Epithelial cell of esophagus (primary cell): ENCODE measurements around the gene LPP.

ENCODE experiments used
- DNase-seq: peaks from one replicate; pipeline ENCODE4 v3.0.0; 2010; ENCODE audit warnings: low read depth
- H3K4me3 ChIP-seq: 2 replicates; pipeline ENCODE4 v1.5.1; 2011; ENCODE audit warnings: mild to moderate bottlenecking, low read length, control low read depth
- CTCF ChIP-seq: IDR thresholded peaks from 2 replicates; pipeline ENCODE4 v1.5.1; 2011; ENCODE audit warnings: low read depth, mild to moderate bottlenecking, low read length, control low read depth, inconsistent platforms; ENCODE audit not compliant: insufficient read depth; ENCODE audit errors: missing control alignments

Gene LPP

GRCh38 chr3:188936597-188937107 is 782.7 kb downstream of the LPP start:
- TF ChIP-seq CTCF, result no peak
- no peak overlapping the region for H3K4me3 ChIP-seq
- DNase-seq, result peak; percentile 44

- no peak for DNase-seq
- no peak overlapping the region for H3K4me3 ChIP-seq
- no peak for TF ChIP-seq CTCF
Observed at GRCh38 chr3:188937389-188937788, 783.4 kb downstream of the LPP start.

- no peak for DNase-seq
- TF ChIP-seq CTCF, result no peak
- no peak overlapping the region for H3K4me3 ChIP-seq
Observed at GRCh38 chr3:188938999-188939398, 785.0 kb downstream of the LPP start.

- TF ChIP-seq CTCF, result no peak
Observed at GRCh38 chr3:188939814-188940572, 786.0 kb downstream of the LPP start.

More at GRCh38 chr3:188939814-188940572, 786.0 kb downstream of the LPP start:
- H3K4me3 ChIP-seq, result no peak overlapping the region
- DNase-seq, result no peak
